SK-N-SH treated with all-trans-retinoic acid at 6 μM for 48 hours (cell line): ENCODE data around the gene AEBP2.

Source experiments
- ARNTL ChIP-seq: fragments of 450-650 bp; formaldehyde crosslinking; IDR thresholded peaks from 2 replicates; pipeline ENCODE4 v1.5.0; 2020; ENCODE audit warnings: low read depth, mild to moderate bottlenecking, moderate library complexity, borderline replicate concordance
- CREB5 ChIP-seq: fragments of 250-450 bp; sonication (Bioruptor Pico); IDR thresholded peaks from 2 replicates; pipeline ENCODE4 v1.5.1; 2020; ENCODE audit warnings: low read depth, mild to moderate bottlenecking, moderate library complexity
- ISL1 ChIP-seq: fragments of 250-450 bp; sonication (Bioruptor Pico); IDR thresholded peaks from 2 replicates; pipeline ENCODE4 v2.1.2; 2022; ENCODE audit warnings: mild to moderate bottlenecking, moderate library complexity
- RARB ChIP-seq: fragments of 250-450 bp; sonication (Bioruptor Pico); IDR thresholded peaks from 2 replicates; pipeline ENCODE4 v1.8.0; 2021; ENCODE audit warnings: mild to moderate bottlenecking, moderate library complexity
- ZC3H10 ChIP-seq: fragments of 250-450 bp; sonication (Bioruptor Pico); IDR thresholded peaks from 2 replicates; pipeline ENCODE4 v1.5.1; 2021; ENCODE audit warnings: mild to moderate bottlenecking, moderate library complexity
- ZFP3 ChIP-seq: fragments of 250-450 bp; sonication (Bioruptor Pico); IDR thresholded peaks from 2 replicates; pipeline ENCODE4 v1.5.0; 2020; ENCODE audit warnings: mild to moderate bottlenecking, moderate library complexity
- ZFP30 ChIP-seq: fragments of 450-650 bp; formaldehyde crosslinking; IDR thresholded peaks from 2 replicates; pipeline ENCODE4 v1.5.0; 2022; ENCODE audit warnings: mild to moderate bottlenecking, moderate library complexity
- ZNF8 ChIP-seq: fragments of 450-650 bp; formaldehyde crosslinking; IDR thresholded peaks from 2 replicates; pipeline ENCODE4 v1.5.0; 2020; ENCODE audit warnings: mild to moderate bottlenecking, moderate library complexity
- TF ChIP-seq, protein P1 (sequence below): fragments of 250-450 bp; sonication (Bioruptor Pico); IDR thresholded peaks from 2 replicates; pipeline ENCODE4 v1.8.0; 2020; ENCODE audit warnings: mild to moderate bottlenecking, moderate library complexity, borderline replicate concordance

DNA sequence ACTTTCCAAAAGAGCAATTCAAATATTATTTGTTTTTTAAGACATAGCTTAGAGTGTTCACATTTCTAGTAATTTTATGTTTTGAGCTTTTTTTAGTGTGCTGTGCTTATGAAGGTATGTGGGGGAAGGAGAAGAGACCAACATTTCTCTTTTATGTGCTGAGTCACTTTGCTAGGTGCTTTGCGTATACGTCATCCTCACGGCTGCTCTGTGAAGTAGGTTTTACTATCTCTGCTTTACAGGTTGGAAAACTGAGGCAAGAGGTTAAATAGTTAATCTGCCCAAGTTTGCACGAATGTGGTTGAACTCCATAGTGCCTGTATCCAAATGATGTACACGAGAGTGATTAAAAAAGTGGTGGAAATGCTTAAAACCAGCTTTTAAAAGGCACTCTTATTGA is 75.9 kb downstream of the AEBP2 start:
- TF ChIP-seq, protein P1, sequence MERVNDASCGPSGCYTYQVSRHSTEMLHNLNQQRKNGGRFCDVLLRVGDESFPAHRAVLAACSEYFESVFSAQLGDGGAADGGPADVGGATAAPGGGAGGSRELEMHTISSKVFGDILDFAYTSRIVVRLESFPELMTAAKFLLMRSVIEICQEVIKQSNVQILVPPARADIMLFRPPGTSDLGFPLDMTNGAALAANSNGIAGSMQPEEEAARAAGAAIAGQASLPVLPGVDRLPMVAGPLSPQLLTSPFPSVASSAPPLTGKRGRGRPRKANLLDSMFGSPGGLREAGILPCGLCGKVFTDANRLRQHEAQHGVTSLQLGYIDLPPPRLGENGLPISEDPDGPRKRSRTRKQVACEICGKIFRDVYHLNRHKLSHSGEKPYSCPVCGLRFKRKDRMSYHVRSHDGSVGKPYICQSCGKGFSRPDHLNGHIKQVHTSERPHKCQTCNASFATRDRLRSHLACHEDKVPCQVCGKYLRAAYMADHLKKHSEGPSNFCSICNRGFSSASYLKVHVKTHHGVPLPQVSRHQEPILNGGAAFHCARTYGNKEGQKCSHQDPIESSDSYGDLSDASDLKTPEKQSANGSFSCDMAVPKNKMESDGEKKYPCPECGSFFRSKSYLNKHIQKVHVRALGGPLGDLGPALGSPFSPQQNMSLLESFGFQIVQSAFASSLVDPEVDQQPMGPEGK (CRISPR knock-in tag), result no peak
- TF ChIP-seq ZC3H10 (CRISPR knock-in tag) (no peak), ISL1 (CRISPR knock-in tag) (no peak), ZNF8 (CRISPR knock-in tag) (no peak), RARB (CRISPR knock-in tag) (no peak), ZFP3 (CRISPR knock-in tag) (no peak), CREB5 (no peak), ARNTL (no peak), ZFP30 (CRISPR knock-in tag) (no peak)
